Liver (tissue), 9 donors: ENCODE results near the gene SECTM1. TPM values are rescaled to one million over a fixed set of nuclear protein-coding genes. Genes with fewer than 3 reads are reported as not detected.

ENCODE experiments used
- DNase-seq: peaks from one replicate; pipeline ENCODE4 v3.0.0-alpha.2; 2017; ENCODE audit warnings: low spot score
- H3K27ac ChIP-seq, 2 donors: one replicate each; pipeline ENCODE4 v1.7.0; 2013; ENCODE audit warnings: inconsistent platforms in 2 of 2, low read length in 2 of 2, control low read depth in 1 of 2, low read depth in 1 of 2, mild to moderate bottlenecking in 1 of 2
- H3K27me3 ChIP-seq, 4 donors: one replicate each; pipeline versions ENCODE4 v1.6.1 to v1.7.0; 2013; ENCODE audit warnings: low read length in 3 of 4, inconsistent platforms in 1 of 4, mild to moderate bottlenecking in 1 of 4, moderate library complexity in 1 of 4; ENCODE audit not compliant: control insufficient read depth in 4 of 4, insufficient read depth in 4 of 4
- H3K36me3 ChIP-seq, 4 donors: one replicate each; pipeline versions ENCODE4 v1.6.1 to v1.7.0; 2013; ENCODE audit warnings: low read length in 3 of 4, mild to moderate bottlenecking in 3 of 4, low read depth in 1 of 4, moderate library complexity in 1 of 4; ENCODE audit not compliant: control insufficient read depth in 4 of 4, insufficient read depth in 3 of 4
- H3K4me1 ChIP-seq, 4 donors: one replicate each; pipeline versions ENCODE4 v1.6.1 to v1.7.0; 2013; ENCODE audit warnings: low read length in 3 of 4, mild to moderate bottlenecking in 3 of 4, moderate library complexity in 1 of 4; ENCODE audit not compliant: control insufficient read depth in 4 of 4, insufficient read depth in 4 of 4
- H3K4me3 ChIP-seq, 3 donors: one replicate each; pipeline versions ENCODE4 v1.6.1 to v1.7.0; 2013; ENCODE audit warnings: low read length in 3 of 3, control low read depth in 1 of 3, low read depth in 1 of 3, mild to moderate bottlenecking in 1 of 3
- H3K9ac ChIP-seq, 2 donors: one replicate each; pipeline ENCODE4 v1.7.0; 2013; ENCODE audit warnings: low read length in 2 of 2, mild to moderate bottlenecking in 2 of 2, moderate library complexity in 2 of 2, control low read depth in 1 of 2, low read depth in 1 of 2
- H3K9me3 ChIP-seq, 4 donors: one replicate each; pipeline versions ENCODE4 v1.6.1 to v1.7.0; 2013; ENCODE audit warnings: low read length in 3 of 4; ENCODE audit not compliant: control insufficient read depth in 4 of 4
- EGR1 ChIP-seq, 2 donors: IDR thresholded peaks; 2 replicates each; pipeline ENCODE4 v1.6.1; 2016 to 2018; ENCODE audit warnings: antibody characterized with exemption in 2 of 2, low read depth in 2 of 2
- FOXA1 ChIP-seq: IDR thresholded peaks from 2 replicates; pipeline ENCODE4 v1.6.1; 2016; ENCODE audit warnings: antibody characterized with exemption
- FOXA2 ChIP-seq: IDR thresholded peaks from 2 replicates; pipeline ENCODE4 v1.6.1; 2016; ENCODE audit warnings: antibody characterized with exemption
- GABPA ChIP-seq, 2 donors: IDR thresholded peaks in 1 of 2; conservative IDR thresholded peaks in 1 of 2; 2 replicates each; pipeline ENCODE4 v1.6.1; 2016; ENCODE audit warnings: antibody characterized with exemption in 2 of 2, mild to moderate bottlenecking in 1 of 2, moderate library complexity in 1 of 2
- HNF4A ChIP-seq, 2 donors: conservative IDR thresholded peaks; 2 replicates each; pipeline ENCODE4 v1.6.1; 2016; ENCODE audit warnings: antibody characterized with exemption in 2 of 2, mild to moderate bottlenecking in 2 of 2
- HNF4G ChIP-seq: IDR thresholded peaks from 2 replicates; pipeline ENCODE4 v1.6.1; 2016; ENCODE audit warnings: antibody characterized with exemption
- JUND ChIP-seq, 2 donors: IDR thresholded peaks; 2 replicates each; pipeline ENCODE4 v1.6.1; 2016; ENCODE audit warnings: antibody characterized with exemption in 2 of 2
- NR2F2 ChIP-seq: IDR thresholded peaks from 2 replicates; pipeline ENCODE4 v1.6.1; 2016; ENCODE audit warnings: antibody characterized with exemption
- RAD21 ChIP-seq, 2 donors: IDR thresholded peaks; 2 replicates each; pipeline ENCODE4 v1.6.1; 2016; ENCODE audit warnings: antibody characterized with exemption in 2 of 2, mild to moderate bottlenecking in 2 of 2
- RXRA ChIP-seq, 2 donors: IDR thresholded peaks; 2 replicates each; pipeline ENCODE4 v1.6.1; 2017 to 2018; ENCODE audit warnings: antibody characterized with exemption in 2 of 2, mild to moderate bottlenecking in 1 of 2
- SP1 ChIP-seq: IDR thresholded peaks from 2 replicates; pipeline ENCODE4 v1.6.1; 2018; ENCODE audit warnings: antibody characterized with exemption, mild to moderate bottlenecking
- TAF1 ChIP-seq: conservative IDR thresholded peaks from 2 replicates; pipeline ENCODE4 v1.6.1; 2016; ENCODE audit warnings: antibody characterized with exemption, mild to moderate bottlenecking
- YY1 ChIP-seq: IDR thresholded peaks from 2 replicates; pipeline ENCODE4 v1.6.1; 2016; ENCODE audit warnings: antibody characterized with exemption, mild to moderate bottlenecking
- WGBS: extraction: QIAGEN DNeasy Blood & Tissue Kit; methylation state at CpG from one replicate; pipeline ENCODE4 v1.1.7; 2013; 5-methylcytosine and 5-hydroxymethylcytosine counted together
- polyA plus RNA-seq, 2 donors: library from polyadenylated mRNA; stranded (reverse) in 1 of 2; unstranded in 1 of 2; fragments of 200-250 nt in 1 of 2; fragments of >200 nt in 1 of 2; fragmentation: Nextera tagmentation in 1 of 2; extraction: Ambion mirVana in 1 of 2; gene quantifications; one replicate each; pipeline versions ENCODE4 v1.2.1 to v1.2.3, GENCODE V29; 2013 to 2015
- total RNA-seq, 2 donors: library from RNA; depleted of rRNA; stranded (reverse); fragments of >200 nt; gene quantifications; one replicate each; pipeline ENCODE4 v1.2.3, GENCODE V29; 2014
- TF ChIP-seq, protein P1 (sequence below): IDR thresholded peaks from 2 replicates; pipeline ENCODE4 v1.6.1; 2016; ENCODE audit warnings: antibody characterized with exemption, mild to moderate bottlenecking
- TF ChIP-seq, protein P2 (sequence below): IDR thresholded peaks from 2 replicates; pipeline ENCODE4 v1.6.1; 2016; ENCODE audit warnings: antibody characterized with exemption
- TF ChIP-seq, protein P3 (sequence below): IDR thresholded peaks from 2 replicates; pipeline ENCODE4 v1.6.1; 2016; ENCODE audit warnings: antibody characterized with exemption
- TF ChIP-seq, protein P4 (sequence below): IDR thresholded peaks from 2 replicates; pipeline ENCODE4 v1.6.1; 2016; ENCODE audit warnings: antibody characterized with exemption
- TF ChIP-seq, protein P5 (sequence below): fragments of 150-350 bp; IDR thresholded peaks from 2 replicates; pipeline ENCODE4 v1.5.1; 2017; ENCODE audit warnings: improper control_type of control experiment, low read depth, low read length; ENCODE audit not compliant: missing input control
- donor health status: healthy.
- donor health status: healthy.
- donor health status: healthy.
- donor health status: healthy.
- donor health status: healthy.

Gene SECTM1
- total and polyA plus RNA-seq, 4 donors, result 1.3 to 14.2 (median 4.6) TPM

DNA sequence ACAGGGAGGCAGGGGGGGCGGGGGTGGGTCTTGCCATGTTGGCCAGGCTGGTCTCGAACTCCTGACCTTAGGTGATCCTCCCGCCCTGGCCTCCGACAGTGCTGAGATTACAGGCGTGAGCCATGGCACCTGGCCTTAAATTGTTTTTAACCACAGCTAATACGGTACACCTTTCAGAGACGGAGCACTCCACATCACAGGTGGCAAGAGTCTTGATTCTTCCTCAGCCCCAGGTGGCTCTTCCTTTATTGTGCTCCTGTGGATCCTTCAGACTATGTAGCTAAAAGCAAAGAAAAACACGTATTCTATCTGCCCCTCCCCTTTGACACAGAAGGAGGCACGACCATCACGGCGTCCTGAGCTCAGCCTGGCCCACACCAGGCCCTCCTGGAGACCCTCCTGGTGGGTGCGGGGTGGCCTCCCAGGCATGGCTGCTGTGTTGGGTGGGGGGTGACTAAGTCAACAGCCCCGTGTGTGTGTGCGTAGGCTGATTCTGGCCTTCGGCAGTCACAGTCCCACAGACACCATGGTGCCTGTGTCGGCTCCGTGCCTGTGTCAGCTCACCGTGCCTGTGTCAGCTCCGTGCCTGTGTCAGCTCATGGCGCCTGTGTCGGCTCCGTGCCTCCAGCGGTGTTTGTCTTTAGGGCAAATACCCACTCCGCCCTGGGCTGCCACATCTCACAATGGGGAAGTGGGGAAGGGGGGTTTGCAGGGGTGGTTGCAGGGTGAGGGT is 10.8 kb upstream of the SECTM1 start:
- TF ChIP-seq JUND (IDR thresholded peaks at IDR 0.05) (no peak), HNF4A (conservative IDR thresholded peaks at IDR 0.05) (no peak), TAF1 (no peak), HNF4G (no peak), GABPA (IDR thresholded peaks at IDR 0.05 in 1 of 2, conservative IDR thresholded peaks at IDR 0.05 in 1 of 2) (no peak), FOXA1 (no peak), EGR1 (IDR thresholded peaks at IDR 0.05; ENCODE audit: low read depth in 2 of 2) (no peak), RAD21 (IDR thresholded peaks at IDR 0.05) (no peak), YY1 (no peak), RXRA (IDR thresholded peaks at IDR 0.05) (no peak), SP1 (no peak), NR2F2 (no peak)
- TF ChIP-seq, protein P1, sequence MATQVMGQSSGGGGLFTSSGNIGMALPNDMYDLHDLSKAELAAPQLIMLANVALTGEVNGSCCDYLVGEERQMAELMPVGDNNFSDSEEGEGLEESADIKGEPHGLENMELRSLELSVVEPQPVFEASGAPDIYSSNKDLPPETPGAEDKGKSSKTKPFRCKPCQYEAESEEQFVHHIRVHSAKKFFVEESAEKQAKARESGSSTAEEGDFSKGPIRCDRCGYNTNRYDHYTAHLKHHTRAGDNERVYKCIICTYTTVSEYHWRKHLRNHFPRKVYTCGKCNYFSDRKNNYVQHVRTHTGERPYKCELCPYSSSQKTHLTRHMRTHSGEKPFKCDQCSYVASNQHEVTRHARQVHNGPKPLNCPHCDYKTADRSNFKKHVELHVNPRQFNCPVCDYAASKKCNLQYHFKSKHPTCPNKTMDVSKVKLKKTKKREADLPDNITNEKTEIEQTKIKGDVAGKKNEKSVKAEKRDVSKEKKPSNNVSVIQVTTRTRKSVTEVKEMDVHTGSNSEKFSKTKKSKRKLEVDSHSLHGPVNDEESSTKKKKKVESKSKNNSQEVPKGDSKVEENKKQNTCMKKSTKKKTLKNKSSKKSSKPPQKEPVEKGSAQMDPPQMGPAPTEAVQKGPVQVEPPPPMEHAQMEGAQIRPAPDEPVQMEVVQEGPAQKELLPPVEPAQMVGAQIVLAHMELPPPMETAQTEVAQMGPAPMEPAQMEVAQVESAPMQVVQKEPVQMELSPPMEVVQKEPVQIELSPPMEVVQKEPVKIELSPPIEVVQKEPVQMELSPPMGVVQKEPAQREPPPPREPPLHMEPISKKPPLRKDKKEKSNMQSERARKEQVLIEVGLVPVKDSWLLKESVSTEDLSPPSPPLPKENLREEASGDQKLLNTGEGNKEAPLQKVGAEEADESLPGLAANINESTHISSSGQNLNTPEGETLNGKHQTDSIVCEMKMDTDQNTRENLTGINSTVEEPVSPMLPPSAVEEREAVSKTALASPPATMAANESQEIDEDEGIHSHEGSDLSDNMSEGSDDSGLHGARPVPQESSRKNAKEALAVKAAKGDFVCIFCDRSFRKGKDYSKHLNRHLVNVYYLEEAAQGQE, result no peak
- TF ChIP-seq, protein P2, sequence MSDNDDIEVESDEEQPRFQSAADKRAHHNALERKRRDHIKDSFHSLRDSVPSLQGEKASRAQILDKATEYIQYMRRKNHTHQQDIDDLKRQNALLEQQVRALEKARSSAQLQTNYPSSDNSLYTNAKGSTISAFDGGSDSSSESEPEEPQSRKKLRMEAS, result no peak
- TF ChIP-seq, protein P3, sequence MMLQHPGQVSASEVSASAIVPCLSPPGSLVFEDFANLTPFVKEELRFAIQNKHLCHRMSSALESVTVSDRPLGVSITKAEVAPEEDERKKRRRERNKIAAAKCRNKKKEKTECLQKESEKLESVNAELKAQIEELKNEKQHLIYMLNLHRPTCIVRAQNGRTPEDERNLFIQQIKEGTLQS, result no peak
- H3K9ac ChIP-seq, result no peak overlapping the region
- H3K27me3 ChIP-seq, result no peaks in the 10 kb centered on the region
- H3K36me3 ChIP-seq, result no peaks in the 10 kb centered on the region
- H3K27ac ChIP-seq, result no peak overlapping the region
- WGBS, result 88% methylated on average over 24 of the region's 24 CpGs
- no peak for DNase-seq
- no peak overlapping the region for H3K4me3 ChIP-seq
- peaks cover 0 to 7% (median 3%) of the 10 kb centered on the region in 4 donors for H3K4me1 ChIP-seq
- H3K9me3 ChIP-seq, result no peaks in the 10 kb centered on the region

DNA sequence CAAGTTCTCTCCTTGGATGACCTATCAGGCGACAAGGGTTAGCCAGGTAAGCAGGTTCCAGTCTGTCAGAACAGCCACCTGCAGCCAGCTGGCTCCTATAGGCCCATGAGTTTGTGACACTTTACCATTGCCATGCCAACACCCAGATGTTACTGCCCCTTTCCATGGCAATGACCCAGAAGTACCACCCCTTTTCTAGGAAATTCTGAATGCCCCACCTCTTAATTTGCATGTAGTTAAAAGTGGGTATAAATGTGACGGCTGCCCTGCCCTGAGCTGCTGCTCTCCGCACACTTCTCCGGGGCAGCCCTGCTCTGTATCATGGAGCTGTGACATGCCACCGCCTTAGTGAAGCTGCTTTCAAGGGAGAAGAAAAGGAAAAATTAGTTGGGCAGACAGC is 10.0 kb upstream of the SECTM1 start:
- TF ChIP-seq FOXA1 (no peak), GABPA (IDR thresholded peaks at IDR 0.05 in 1 of 2, conservative IDR thresholded peaks at IDR 0.05 in 1 of 2) (no peak), RXRA (IDR thresholded peaks at IDR 0.05) (no peak), YY1 (no peak), RAD21 (IDR thresholded peaks at IDR 0.05) (no peak), HNF4G (no peak), TAF1 (no peak), EGR1 (IDR thresholded peaks at IDR 0.05; ENCODE audit: low read depth in 2 of 2) (no peak), JUND (IDR thresholded peaks at IDR 0.05) (no peak), FOXA2 (no peak), SP1 (no peak), HNF4A (conservative IDR thresholded peaks at IDR 0.05) (no peak), NR2F2 (no peak)
- TF ChIP-seq, protein P3, result no peak
- TF ChIP-seq, protein P1, result no peak
- TF ChIP-seq, protein P4, sequence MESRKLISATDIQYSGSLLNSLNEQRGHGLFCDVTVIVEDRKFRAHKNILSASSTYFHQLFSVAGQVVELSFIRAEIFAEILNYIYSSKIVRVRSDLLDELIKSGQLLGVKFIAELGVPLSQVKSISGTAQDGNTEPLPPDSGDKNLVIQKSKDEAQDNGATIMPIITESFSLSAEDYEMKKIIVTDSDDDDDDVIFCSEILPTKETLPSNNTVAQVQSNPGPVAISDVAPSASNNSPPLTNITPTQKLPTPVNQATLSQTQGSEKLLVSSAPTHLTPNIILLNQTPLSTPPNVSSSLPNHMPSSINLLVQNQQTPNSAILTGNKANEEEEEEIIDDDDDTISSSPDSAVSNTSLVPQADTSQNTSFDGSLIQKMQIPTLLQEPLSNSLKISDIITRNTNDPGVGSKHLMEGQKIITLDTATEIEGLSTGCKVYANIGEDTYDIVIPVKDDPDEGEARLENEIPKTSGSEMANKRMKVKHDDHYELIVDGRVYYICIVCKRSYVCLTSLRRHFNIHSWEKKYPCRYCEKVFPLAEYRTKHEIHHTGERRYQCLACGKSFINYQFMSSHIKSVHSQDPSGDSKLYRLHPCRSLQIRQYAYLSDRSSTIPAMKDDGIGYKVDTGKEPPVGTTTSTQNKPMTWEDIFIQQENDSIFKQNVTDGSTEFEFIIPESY, result no peak
- TF ChIP-seq, protein P2, result no peak
- TF ChIP-seq, protein P5, sequence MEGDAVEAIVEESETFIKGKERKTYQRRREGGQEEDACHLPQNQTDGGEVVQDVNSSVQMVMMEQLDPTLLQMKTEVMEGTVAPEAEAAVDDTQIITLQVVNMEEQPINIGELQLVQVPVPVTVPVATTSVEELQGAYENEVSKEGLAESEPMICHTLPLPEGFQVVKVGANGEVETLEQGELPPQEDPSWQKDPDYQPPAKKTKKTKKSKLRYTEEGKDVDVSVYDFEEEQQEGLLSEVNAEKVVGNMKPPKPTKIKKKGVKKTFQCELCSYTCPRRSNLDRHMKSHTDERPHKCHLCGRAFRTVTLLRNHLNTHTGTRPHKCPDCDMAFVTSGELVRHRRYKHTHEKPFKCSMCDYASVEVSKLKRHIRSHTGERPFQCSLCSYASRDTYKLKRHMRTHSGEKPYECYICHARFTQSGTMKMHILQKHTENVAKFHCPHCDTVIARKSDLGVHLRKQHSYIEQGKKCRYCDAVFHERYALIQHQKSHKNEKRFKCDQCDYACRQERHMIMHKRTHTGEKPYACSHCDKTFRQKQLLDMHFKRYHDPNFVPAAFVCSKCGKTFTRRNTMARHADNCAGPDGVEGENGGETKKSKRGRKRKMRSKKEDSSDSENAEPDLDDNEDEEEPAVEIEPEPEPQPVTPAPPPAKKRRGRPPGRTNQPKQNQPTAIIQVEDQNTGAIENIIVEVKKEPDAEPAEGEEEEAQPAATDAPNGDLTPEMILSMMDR, result no peak
- WGBS, result 93% methylated on average over 5 of the region's 5 CpGs
- Histone ChIP-seq H3K27me3 (no peaks in the 10 kb centered on the region), H3K9me3 (no peaks in the 10 kb centered on the region), H3K36me3 (no peaks in the 10 kb centered on the region), H3K4me3 (no peak overlapping the region), H3K9ac (no peak overlapping the region), H3K27ac (no peak overlapping the region), H3K4me1 (peaks cover 0 to 8% (median 4%) of the 10 kb centered on the region in 4 donors)
- no peak for DNase-seq
